ENCODE results near the gene ABO.

DNA sequence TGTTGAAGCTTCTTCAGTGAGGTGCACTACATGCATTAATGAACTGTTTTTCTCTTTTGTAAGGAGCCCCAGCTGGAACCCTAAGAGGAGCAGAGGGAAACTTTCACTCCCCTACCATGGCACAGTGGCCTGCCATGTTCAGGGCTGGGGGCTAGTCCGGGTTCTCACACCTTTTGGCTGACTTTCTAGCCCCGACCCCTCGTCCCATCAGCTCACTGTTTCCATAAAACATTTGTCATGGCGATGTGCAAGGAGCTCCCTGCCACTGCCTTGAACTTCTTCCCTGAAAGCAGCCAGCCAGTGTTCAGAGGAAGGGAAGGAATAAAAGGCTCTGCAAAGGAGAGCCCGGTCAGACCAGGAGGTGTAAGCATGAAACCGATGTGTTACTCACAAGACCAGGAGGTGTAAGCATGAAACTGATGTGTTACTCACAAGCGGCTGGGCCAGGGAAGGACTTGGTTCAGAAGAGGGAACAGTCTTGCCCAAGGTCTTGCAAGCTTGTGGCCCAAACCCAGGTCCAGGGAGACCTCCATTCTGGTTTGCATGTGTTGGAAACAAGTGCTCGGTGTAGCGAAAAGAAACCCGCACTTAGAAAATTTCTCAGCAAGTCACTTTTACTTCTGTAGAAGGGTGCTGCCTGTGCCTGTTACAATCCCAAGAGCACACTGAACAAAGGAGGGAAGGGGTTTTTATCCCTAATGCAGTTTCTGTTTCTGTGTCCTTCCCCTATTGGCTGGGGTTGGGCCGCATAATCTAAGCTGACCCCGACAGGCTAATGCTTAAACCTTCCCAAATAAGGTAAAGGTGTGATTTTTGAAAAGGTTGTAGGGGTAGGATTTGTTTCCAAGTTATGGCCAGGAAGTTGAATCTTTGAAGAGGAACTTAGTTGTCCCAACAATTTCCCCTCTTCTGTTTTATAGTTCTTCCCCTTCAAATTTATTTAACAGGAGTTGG is 3.4 kb upstream of the ABO start:
- TF ChIP-seq, protein P1, sequence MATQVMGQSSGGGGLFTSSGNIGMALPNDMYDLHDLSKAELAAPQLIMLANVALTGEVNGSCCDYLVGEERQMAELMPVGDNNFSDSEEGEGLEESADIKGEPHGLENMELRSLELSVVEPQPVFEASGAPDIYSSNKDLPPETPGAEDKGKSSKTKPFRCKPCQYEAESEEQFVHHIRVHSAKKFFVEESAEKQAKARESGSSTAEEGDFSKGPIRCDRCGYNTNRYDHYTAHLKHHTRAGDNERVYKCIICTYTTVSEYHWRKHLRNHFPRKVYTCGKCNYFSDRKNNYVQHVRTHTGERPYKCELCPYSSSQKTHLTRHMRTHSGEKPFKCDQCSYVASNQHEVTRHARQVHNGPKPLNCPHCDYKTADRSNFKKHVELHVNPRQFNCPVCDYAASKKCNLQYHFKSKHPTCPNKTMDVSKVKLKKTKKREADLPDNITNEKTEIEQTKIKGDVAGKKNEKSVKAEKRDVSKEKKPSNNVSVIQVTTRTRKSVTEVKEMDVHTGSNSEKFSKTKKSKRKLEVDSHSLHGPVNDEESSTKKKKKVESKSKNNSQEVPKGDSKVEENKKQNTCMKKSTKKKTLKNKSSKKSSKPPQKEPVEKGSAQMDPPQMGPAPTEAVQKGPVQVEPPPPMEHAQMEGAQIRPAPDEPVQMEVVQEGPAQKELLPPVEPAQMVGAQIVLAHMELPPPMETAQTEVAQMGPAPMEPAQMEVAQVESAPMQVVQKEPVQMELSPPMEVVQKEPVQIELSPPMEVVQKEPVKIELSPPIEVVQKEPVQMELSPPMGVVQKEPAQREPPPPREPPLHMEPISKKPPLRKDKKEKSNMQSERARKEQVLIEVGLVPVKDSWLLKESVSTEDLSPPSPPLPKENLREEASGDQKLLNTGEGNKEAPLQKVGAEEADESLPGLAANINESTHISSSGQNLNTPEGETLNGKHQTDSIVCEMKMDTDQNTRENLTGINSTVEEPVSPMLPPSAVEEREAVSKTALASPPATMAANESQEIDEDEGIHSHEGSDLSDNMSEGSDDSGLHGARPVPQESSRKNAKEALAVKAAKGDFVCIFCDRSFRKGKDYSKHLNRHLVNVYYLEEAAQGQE (IDR thresholded peaks at IDR 0.05; ENCODE audit: low read depth, low read length) = no peak
- TF ChIP-seq CHD2 (IDR thresholded peaks at IDR 0.05; ENCODE audit: borderline replicate concordance, low read depth, low read length) = no peak
- TF ChIP-seq SPI1 (IDR thresholded peaks at IDR 0.05; ENCODE audit: borderline replicate concordance, insufficient read depth, low read depth, low read length) = no peak
- TF ChIP-seq, protein P2, sequence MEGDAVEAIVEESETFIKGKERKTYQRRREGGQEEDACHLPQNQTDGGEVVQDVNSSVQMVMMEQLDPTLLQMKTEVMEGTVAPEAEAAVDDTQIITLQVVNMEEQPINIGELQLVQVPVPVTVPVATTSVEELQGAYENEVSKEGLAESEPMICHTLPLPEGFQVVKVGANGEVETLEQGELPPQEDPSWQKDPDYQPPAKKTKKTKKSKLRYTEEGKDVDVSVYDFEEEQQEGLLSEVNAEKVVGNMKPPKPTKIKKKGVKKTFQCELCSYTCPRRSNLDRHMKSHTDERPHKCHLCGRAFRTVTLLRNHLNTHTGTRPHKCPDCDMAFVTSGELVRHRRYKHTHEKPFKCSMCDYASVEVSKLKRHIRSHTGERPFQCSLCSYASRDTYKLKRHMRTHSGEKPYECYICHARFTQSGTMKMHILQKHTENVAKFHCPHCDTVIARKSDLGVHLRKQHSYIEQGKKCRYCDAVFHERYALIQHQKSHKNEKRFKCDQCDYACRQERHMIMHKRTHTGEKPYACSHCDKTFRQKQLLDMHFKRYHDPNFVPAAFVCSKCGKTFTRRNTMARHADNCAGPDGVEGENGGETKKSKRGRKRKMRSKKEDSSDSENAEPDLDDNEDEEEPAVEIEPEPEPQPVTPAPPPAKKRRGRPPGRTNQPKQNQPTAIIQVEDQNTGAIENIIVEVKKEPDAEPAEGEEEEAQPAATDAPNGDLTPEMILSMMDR (IDR thresholded peaks at IDR 0.05 in 2 of 3, conservative IDR thresholded peaks at IDR 0.05 in 1 of 3; ENCODE audit: control insufficient read depth in 2 of 3, extremely low read depth in 1 of 3, insufficient read depth in 1 of 3, low read depth in 3 of 3, low read length in 3 of 3) = no peak
- no peak for TF ChIP-seq POLR2AphosphoS5 (IDR thresholded peaks at IDR 0.05; ENCODE audit: low read length)
- no peak for TF ChIP-seq POLR2A (IDR thresholded peaks at IDR 0.05; ENCODE audit: low read depth, low read length)
- TF ChIP-seq EZH2 (IDR thresholded peaks at IDR 0.05; ENCODE audit: borderline replicate concordance, control insufficient read depth, low read depth, low read length) = no peak
- no peak for TF ChIP-seq HDGF (IDR thresholded peaks at IDR 0.05)
- TF ChIP-seq TCF7 (IDR thresholded peaks at IDR 0.05; ENCODE audit: borderline replicate concordance) = no peak
- TF ChIP-seq FOXK2 (IDR thresholded peaks at IDR 0.05) = no peak
- TF ChIP-seq POLR2AphosphoS2 (IDR thresholded peaks at IDR 0.05; ENCODE audit: low read depth, low read length) = no peak

Data from GM12878 (cell line).